Common myeloid progenitor, CD34-positive (primary cell): ENCODE measurements around the gene SDK1.

ENCODE experiments used
- CTCF ChIA-PET: fragments of 350-600 bp; sonication (Branson Sonifier 250); formaldehyde crosslinking; loops from one replicate; lab custom pipeline; 2021; ENCODE audit warnings: antibody characterized with exemption; lab: Charles Lee
- POLR2A ChIA-PET: fragments of 350-600 bp; sonication (Branson Sonifier 250); formaldehyde crosslinking; loops from one replicate; lab custom pipeline; 2021; ENCODE audit warnings: antibody characterized with exemption; lab: Charles Lee
- DNase-seq, 3 donors: peaks; one replicate each; pipeline versions ENCODE4 v3.0.0 to v3.0.0-alpha.2; 2013
- H3K27ac ChIP-seq, 2 experiments: 1 replicate in 1 of 2; 2 replicates in 1 of 2; pipeline ENCODE4 v1.7.0; 2013; ENCODE audit warnings: inconsistent platforms in 2 of 2, low read length in 2 of 2, mild to moderate bottlenecking in 2 of 2, low read depth in 1 of 2, moderate library complexity in 1 of 2; ENCODE audit not compliant: severe bottlenecking in 2 of 2, insufficient read depth in 1 of 2, poor library complexity in 1 of 2
- H3K27me3 ChIP-seq, 5 experiments: replicated peaks in 2 of 5; 1 replicate in 3 of 5; 2 replicates in 2 of 5; pipeline versions ENCODE4 v1.6.1 to v1.7.0; 2013; ENCODE audit warnings: low read length in 4 of 5, mild to moderate bottlenecking in 2 of 5, moderate library complexity in 2 of 5, inconsistent platforms in 1 of 5; ENCODE audit not compliant: insufficient read depth in 5 of 5, control insufficient read depth in 4 of 5
- H3K36me3 ChIP-seq, 4 experiments: 1 replicate in 2 of 4; 2 replicates in 2 of 4; pipeline versions ENCODE4 v1.6.1 to v1.7.0; 2013; ENCODE audit warnings: low read length in 3 of 4, control low read depth in 1 of 4, mild to moderate bottlenecking in 1 of 4; ENCODE audit not compliant: control insufficient read depth in 4 of 4, insufficient read depth in 4 of 4
- H3K4me1 ChIP-seq, 4 experiments: 1 replicate in 3 of 4; 2 replicates in 1 of 4; pipeline versions ENCODE4 v1.6.1 to v1.7.1; 2013; ENCODE audit warnings: low read length in 3 of 4, mild to moderate bottlenecking in 3 of 4, control low read depth in 1 of 4, inconsistent platforms in 1 of 4, moderate library complexity in 1 of 4; ENCODE audit not compliant: control insufficient read depth in 4 of 4, insufficient read depth in 4 of 4; ENCODE audit errors: control extremely low read depth in 1 of 4
- H3K4me3 ChIP-seq, 7 experiments: 1 replicate in 4 of 7; 2 replicates in 3 of 7; pipeline versions ENCODE4 v1.5.1 to v1.7.0; 2013; ENCODE audit warnings: mild to moderate bottlenecking in 7 of 7, low read length in 6 of 7, moderate library complexity in 6 of 7, inconsistent platforms in 2 of 7, low read depth in 2 of 7, control low read depth in 1 of 7; ENCODE audit not compliant: insufficient read depth in 4 of 7, control insufficient read depth in 1 of 7; ENCODE audit errors: extremely low read depth in 1 of 7
- H3K9me3 ChIP-seq, 5 experiments: 1 replicate in 4 of 5; 2 replicates in 1 of 5; pipeline versions ENCODE4 v1.6.1 to v1.7.1; 2013; ENCODE audit warnings: low read length in 4 of 5, mild to moderate bottlenecking in 2 of 5, inconsistent platforms in 1 of 5, low read depth in 1 of 5, moderate library complexity in 1 of 5; ENCODE audit not compliant: control insufficient read depth in 4 of 5, insufficient read depth in 2 of 5; ENCODE audit errors: control extremely low read depth in 1 of 5
- WGBS: methylation state at CpG from one replicate; pipeline ENCODE4 v1.1.5; 2013; ENCODE audit not compliant: insufficient coverage; 5-methylcytosine and 5-hydroxymethylcytosine counted together

SDK1 gene

DNA sequence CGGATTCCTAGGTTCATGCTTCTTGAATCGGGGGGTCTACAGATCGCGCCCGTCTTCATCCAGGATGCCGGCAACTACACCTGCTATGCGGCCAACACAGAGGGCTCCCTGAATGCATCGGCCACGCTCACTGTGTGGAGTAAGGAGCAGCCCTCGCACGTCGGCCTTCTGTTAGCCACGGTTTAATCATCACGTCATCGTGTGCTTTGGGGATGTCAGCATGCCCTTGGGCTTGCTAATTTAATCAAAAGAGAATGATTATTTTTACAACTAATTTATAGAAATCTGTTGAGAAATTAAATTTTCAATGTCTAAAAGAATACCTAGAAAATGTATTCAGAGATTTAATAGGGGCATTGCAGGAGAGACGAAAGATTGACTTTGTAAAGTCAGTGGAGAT, 668.2 kb downstream of the SDK1 start:
- CTCF ChIA-PET: no interaction called here
- POLR2A ChIA-PET: no interaction called here
- H3K27ac ChIP-seq: no peak overlapping the region
- DNase-seq: no peak
- no peaks in the 10 kb centered on the region for H3K36me3 ChIP-seq
- no peaks in the 10 kb centered on the region for H3K9me3 ChIP-seq
- H3K27me3 ChIP-seq: no peaks in the 10 kb centered on the region
- H3K4me3 ChIP-seq: no peak overlapping the region
- no peaks in the 10 kb centered on the region for H3K4me1 ChIP-seq
- 93% methylated on average over 7 of the region's 16 CpGs for WGBS

DNA sequence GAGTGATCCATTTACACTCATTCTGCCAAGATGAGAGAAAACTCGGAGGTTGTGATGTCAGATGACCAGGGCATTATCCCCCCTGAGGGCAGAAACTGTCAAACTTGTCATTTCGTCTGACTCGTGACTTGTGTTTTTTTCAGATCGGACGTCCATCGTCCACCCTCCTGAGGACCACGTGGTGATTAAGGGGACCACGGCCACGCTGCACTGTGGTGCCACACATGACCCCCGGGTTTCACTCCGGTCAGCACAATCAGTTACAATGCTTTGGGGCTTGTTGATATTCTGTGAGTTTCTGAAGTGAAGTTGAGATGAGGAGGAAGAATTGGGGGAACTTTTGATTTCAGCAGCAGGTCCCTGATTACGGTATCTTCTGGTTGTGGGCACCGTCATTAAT, 670.3 kb downstream of the SDK1 start:
- H3K27ac ChIP-seq: no peak overlapping the region
- H3K36me3 ChIP-seq: no peaks in the 10 kb centered on the region
- ChIA-PET CTCF (no interaction called here), POLR2A (no interaction called here)
- no peak overlapping the region for H3K4me3 ChIP-seq
- WGBS: 96% methylated on average over 8 of the region's 13 CpGs
- DNase-seq: no peak
- no peaks in the 10 kb centered on the region for H3K4me1 ChIP-seq
- peaks cover 0 to 5% (median 3%) of the 10 kb centered on the region in 5 experiments for H3K9me3 ChIP-seq
- H3K27me3 ChIP-seq: no peaks in the 10 kb centered on the region

GRCh38 chr7:3973264-3973663, 672.2 kb downstream of the SDK1 start:
- CTCF ChIA-PET: no interaction called here
- DNase-seq: no peak
- Histone ChIP-seq H3K27me3 (no peaks in the 10 kb centered on the region), H3K9me3 (peaks cover 0 to 7% (median 3%) of the 10 kb centered on the region in 5 experiments), H3K4me3 (no peak overlapping the region), H3K4me1 (no peaks in the 10 kb centered on the region), H3K27ac (no peak overlapping the region), H3K36me3 (no peaks in the 10 kb centered on the region)
- POLR2A ChIA-PET: no interaction called here
- WGBS: 100% methylated on average over 2 of the region's 3 CpGs

GRCh38 chr7:3974329-3974728, 673.3 kb downstream of the SDK1 start:
- ChIA-PET POLR2A (no interaction called here), CTCF (no interaction called here)

DNA sequence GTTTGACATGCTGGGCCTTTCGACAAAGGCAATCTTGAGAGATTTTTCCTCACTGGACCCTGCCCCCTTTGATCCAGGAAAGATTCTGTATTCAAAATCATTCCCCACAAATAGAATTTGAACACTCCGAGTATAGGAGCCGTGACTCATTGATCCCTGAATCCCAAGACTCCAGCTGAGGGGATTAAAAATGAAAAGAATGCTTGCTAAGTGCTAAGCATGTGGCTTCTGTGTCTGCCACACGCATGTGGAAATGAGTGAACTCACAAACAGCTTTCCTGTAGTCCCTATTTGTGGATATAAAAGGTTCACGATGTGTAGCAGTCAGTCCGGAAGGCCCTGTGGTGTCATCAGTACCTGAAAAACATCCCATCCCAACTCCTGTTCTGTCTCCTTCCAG, 674.3 kb downstream of the SDK1 start:
- no peak for DNase-seq
- ChIA-PET POLR2A (no interaction called here), CTCF (no interaction called here)
- H3K36me3 ChIP-seq: no peaks in the 10 kb centered on the region
- no peak overlapping the region for H3K4me3 ChIP-seq
- H3K27me3 ChIP-seq: no peaks in the 10 kb centered on the region
- peaks cover 0 to 7% (median 3%) of the 10 kb centered on the region in 5 experiments for H3K9me3 ChIP-seq
- H3K27ac ChIP-seq: no peak overlapping the region
- 94% methylated on average over 2 of the region's 6 CpGs for whole genome bisulfite sequencing
- no peaks in the 10 kb centered on the region for H3K4me1 ChIP-seq

More at GRCh38 chr7:3974329-3974728, 673.3 kb downstream of the SDK1 start:
- Histone ChIP-seq H3K36me3 (no peaks in the 10 kb centered on the region), H3K27ac (no peak overlapping the region), H3K4me1 (no peaks in the 10 kb centered on the region), H3K9me3 (peaks cover 0 to 7% (median 3%) of the 10 kb centered on the region in 5 experiments), H3K27me3 (no peaks in the 10 kb centered on the region), H3K4me3 (no peak overlapping the region)
- DNase-seq: no peak
- WGBS: 96% methylated on average over 19 of the region's 19 CpGs

DNA sequence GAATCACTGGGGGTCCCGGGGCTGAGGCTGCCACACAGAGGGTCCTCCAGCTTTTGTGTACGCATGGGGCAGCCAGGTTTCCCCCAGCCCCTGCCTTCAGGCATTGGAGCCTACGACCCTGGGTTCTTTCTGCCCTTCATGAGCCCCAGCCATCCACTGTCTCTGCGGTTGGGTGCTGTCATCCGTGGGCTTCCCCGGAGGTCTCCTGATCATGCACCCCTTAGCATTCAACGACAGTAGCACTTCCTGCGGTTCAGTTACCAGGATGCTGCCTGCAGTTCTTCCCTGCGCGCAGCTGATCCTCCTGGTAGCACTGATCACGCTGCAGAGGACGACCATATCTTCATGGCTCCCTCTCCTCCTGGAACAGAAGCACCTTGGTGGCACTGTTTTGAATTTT, 676.3 kb downstream of the SDK1 start:
- H3K9me3 ChIP-seq: peaks cover 0 to 9% (median 3%) of the 10 kb centered on the region in 5 experiments
- POLR2A ChIA-PET: no interaction called here
- no peaks in the 10 kb centered on the region for H3K4me1 ChIP-seq
- no peak overlapping the region for H3K27ac ChIP-seq
- H3K4me3 ChIP-seq: no peak overlapping the region
- DNase-seq: no peak
- CTCF ChIA-PET: no interaction called here
- H3K27me3 ChIP-seq: no peaks in the 10 kb centered on the region
- H3K36me3 ChIP-seq: no peaks in the 10 kb centered on the region
- over 99% methylated on average over 12 of the region's 12 CpGs for WGBS

DNA sequence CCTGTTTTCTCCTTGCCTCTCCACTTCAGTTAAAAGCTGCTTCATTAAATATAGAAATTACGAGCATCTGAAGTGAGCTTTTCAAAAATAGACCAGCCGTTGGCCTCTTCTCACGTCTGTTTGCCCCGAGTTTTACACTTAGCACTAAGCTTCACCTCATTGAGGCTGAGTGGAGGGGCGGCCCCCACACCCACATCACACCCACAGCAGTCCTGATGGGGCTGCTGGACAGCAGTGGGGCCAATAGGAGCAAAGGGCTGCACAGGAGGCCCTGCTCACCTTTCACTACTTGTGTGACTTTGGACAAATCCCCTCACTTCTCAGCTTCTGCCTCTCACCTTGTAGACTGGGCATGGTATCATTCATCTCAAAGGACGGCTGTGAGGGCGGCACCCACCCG, 677.8 kb downstream of the SDK1 start:
- Histone ChIP-seq H3K9me3 (peaks cover 0 to 9% (median 3%) of the 10 kb centered on the region in 5 experiments), H3K27me3 (no peaks in the 10 kb centered on the region), H3K36me3 (no peaks in the 10 kb centered on the region), H3K4me1 (no peaks in the 10 kb centered on the region), H3K4me3 (no peak overlapping the region), H3K27ac (no peak overlapping the region)
- CTCF ChIA-PET: no interaction called here
- POLR2A ChIA-PET: no interaction called here
- WGBS: 89% methylated on average over 8 of the region's 8 CpGs
- DNase-seq: no peak
